Testis (tissue), 2 donors: ENCODE data around the gene KCNAB2.

ENCODE experiments used
- CTCF ChIP-seq, 3 experiments: fragments of 450-650 bp in 2 of 3; fragments of 200-600 bp in 1 of 3; sonication (generic) in 1 of 3; IDR thresholded peaks; one replicate each; pipeline ENCODE4 v1.5.1; 2016 to 2019; ENCODE audit warnings: antibody characterized with exemption in 3 of 3, mild to moderate bottlenecking in 2 of 3, moderate library complexity in 1 of 3
- POLR2A ChIP-seq: fragments of 450-650 bp; IDR thresholded peaks from one replicate; pipeline ENCODE4 v1.6.1; 2017; ENCODE audit warnings: antibody characterized with exemption, mild to moderate bottlenecking, moderate library complexity

GRCh38 chr1:6001992-6002576, 43.6 kb upstream of the KCNAB2 start:
- TF ChIP-seq CTCF (IDR thresholded peaks at IDR 0.05) (no peak), POLR2A (no peak)
